ENCODE results near the gene RAB30. TPM values are rescaled to one million over a fixed set of nuclear protein-coding genes. Genes with fewer than 3 reads are reported as not detected.

RAB30 gene
- total RNA-seq, 2 donors from 2014 or later = 8.4 to 15.8 TPM

DNA sequence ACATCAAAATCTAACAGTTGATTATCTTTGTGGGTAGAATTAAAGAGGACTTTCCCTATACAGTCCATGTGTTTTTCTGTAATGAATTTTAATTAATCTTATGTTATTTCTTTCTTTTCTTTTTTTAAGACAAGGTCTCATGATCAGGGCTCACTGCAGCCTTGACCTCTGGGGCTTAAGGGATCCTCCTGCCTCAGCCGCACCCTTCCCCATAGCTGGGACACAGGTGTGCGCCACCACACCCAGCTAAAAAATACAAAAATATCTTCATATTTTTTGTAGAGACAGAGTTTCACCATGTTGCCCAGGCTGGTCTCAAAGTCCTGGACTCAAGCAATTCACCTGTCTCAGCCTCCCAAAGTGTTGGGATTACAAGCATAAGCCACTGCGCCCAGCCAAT lies 7.7 kb downstream of the RAB30 start:
- H3K27me3 Mint-ChIP-seq (ENCODE audit: insufficient read depth) = no peaks in the 10 kb centered on the region
- TF ChIP-seq, protein P1, sequence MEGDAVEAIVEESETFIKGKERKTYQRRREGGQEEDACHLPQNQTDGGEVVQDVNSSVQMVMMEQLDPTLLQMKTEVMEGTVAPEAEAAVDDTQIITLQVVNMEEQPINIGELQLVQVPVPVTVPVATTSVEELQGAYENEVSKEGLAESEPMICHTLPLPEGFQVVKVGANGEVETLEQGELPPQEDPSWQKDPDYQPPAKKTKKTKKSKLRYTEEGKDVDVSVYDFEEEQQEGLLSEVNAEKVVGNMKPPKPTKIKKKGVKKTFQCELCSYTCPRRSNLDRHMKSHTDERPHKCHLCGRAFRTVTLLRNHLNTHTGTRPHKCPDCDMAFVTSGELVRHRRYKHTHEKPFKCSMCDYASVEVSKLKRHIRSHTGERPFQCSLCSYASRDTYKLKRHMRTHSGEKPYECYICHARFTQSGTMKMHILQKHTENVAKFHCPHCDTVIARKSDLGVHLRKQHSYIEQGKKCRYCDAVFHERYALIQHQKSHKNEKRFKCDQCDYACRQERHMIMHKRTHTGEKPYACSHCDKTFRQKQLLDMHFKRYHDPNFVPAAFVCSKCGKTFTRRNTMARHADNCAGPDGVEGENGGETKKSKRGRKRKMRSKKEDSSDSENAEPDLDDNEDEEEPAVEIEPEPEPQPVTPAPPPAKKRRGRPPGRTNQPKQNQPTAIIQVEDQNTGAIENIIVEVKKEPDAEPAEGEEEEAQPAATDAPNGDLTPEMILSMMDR (conservative IDR thresholded peaks at IDR 0.05) = no peak
- Histone ChIP-seq H3K4me3 (ENCODE audit: low read length) (no peak overlapping the region), H3K9me3 (ENCODE audit: control insufficient read depth, low read length) (no peaks in the 10 kb centered on the region), H3K27me3 (ENCODE audit: control insufficient read depth, insufficient read depth, low read length, poor library complexity, severe bottlenecking) (no peaks in the 10 kb centered on the region), H3K9ac (ENCODE audit: extremely low read depth, low read length, poor library complexity, severe bottlenecking) (no peak overlapping the region), H3K4me1 (ENCODE audit: control insufficient read depth, insufficient read depth, low read length) (no peaks in the 10 kb centered on the region), H3K36me3 (ENCODE audit: control insufficient read depth, insufficient read depth, low read length) (no peaks in the 10 kb centered on the region), H3K27ac (ENCODE audit: low read depth, low read length) (no peak overlapping the region)
- H3K4me1 Mint-ChIP-seq = peaks cover 13% of the 10 kb centered on the region
- H3K27ac Mint-ChIP-seq = no peak overlapping the region
- H3K9me3 Mint-ChIP-seq = no peaks in the 10 kb centered on the region
- no peaks in the 10 kb centered on the region for H3K36me3 Mint-ChIP-seq (ENCODE audit: low read depth)
- DNase-seq = no peak
- H3K4me3 Mint-ChIP-seq = no peak overlapping the region
- 95 to 100% methylated on average over 1 to 3 of the region's 3 CpGs for WGBS, 2 experiments (ENCODE audit: insufficient coverage in 1 of 2, insufficient read length in 1 of 2)

DNA sequence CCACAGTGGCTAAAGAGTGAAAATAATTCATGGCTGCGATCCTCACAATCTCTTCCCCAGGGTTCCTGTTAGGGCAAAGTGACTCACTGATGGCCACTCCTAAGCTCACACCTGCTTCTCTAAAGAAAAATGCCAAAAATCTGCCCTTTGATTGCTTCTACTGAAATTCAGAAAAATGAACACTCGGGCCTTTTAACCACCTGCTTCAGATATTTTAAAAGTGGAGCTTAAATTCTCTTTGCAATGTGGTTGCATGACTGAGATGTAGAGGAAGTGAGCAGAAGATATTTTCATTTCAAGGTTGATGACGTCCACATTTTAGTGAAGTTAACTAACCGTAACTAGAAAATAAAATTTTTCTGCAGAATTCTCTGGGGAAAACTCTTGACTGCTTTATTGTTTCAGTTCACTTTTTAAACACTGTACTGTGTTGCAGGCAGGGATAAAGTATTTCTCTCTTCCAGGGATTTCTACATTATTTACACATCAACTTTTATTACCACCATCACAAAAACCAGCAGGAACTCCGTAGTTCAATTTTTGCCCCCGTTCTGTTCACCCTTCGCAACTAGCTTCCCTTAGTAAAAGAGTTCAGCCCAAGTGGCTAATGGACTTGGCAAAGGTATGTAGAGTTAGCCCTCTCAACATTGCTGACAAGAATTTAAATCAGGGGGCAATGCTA lies 8.5 kb downstream of the RAB30 start:
- no peaks in the 10 kb centered on the region for H3K27me3 ChIP-seq (ENCODE audit: control insufficient read depth, insufficient read depth, low read length, poor library complexity, severe bottlenecking)
- WGBS, 2 experiments (ENCODE audit: insufficient coverage in 1 of 2, insufficient read length in 1 of 2) = 82 to 86% methylated on average over 4 to 7 of the region's 7 CpGs
- no peaks in the 10 kb centered on the region for H3K36me3 Mint-ChIP-seq (ENCODE audit: low read depth)
- no peak overlapping the region for H3K27ac Mint-ChIP-seq
- H3K4me1 Mint-ChIP-seq = peaks cover 12% of the 10 kb centered on the region
- TF ChIP-seq, protein P1 (conservative IDR thresholded peaks at IDR 0.05) = no peak
- H3K4me3 Mint-ChIP-seq = no peak overlapping the region
- H3K9me3 Mint-ChIP-seq = no peaks in the 10 kb centered on the region
- H3K9me3 ChIP-seq (ENCODE audit: control insufficient read depth, low read length) = no peaks in the 10 kb centered on the region
- H3K27me3 Mint-ChIP-seq (ENCODE audit: insufficient read depth) = no peaks in the 10 kb centered on the region
- no peak for DNase-seq
- H3K36me3 ChIP-seq (ENCODE audit: control insufficient read depth, insufficient read depth, low read length) = no peaks in the 10 kb centered on the region
- no peak overlapping the region for H3K9ac ChIP-seq (ENCODE audit: extremely low read depth, low read length, poor library complexity, severe bottlenecking)
- no peak overlapping the region for H3K4me3 ChIP-seq (ENCODE audit: low read length)
- H3K4me1 ChIP-seq (ENCODE audit: control insufficient read depth, insufficient read depth, low read length) = no peaks in the 10 kb centered on the region
- H3K27ac ChIP-seq (ENCODE audit: low read depth, low read length) = no peak overlapping the region

DNA sequence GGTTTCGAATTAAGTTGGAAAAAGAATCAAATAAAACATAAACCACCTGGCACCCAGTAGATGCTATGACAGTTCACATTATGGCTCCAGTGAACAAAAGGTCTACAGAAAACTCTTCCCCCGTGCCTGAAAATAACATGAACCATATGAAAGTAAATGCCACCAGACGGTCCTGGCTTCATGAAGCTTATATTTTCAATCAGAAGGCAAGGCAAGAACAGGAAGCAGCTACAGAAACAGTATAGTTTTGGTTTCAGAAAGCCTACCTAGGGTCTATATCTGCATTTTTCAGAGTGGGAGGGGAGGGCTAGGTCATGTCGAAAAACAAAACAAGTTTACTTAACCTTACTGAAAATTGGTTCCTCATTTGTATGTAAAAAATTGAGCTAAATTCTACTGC lies 9.8 kb downstream of the RAB30 start:
- DNase-seq = no peak
- Histone ChIP-seq H3K36me3 (ENCODE audit: control insufficient read depth, insufficient read depth, low read length) (no peaks in the 10 kb centered on the region), H3K4me1 (ENCODE audit: control insufficient read depth, insufficient read depth, low read length) (no peaks in the 10 kb centered on the region), H3K9me3 (ENCODE audit: control insufficient read depth, low read length) (no peaks in the 10 kb centered on the region), H3K27me3 (ENCODE audit: control insufficient read depth, insufficient read depth, low read length, poor library complexity, severe bottlenecking) (no peaks in the 10 kb centered on the region), H3K4me3 (ENCODE audit: low read length) (no peak overlapping the region), H3K27ac (ENCODE audit: low read depth, low read length) (no peak overlapping the region), H3K9ac (ENCODE audit: extremely low read depth, low read length, poor library complexity, severe bottlenecking) (no peak overlapping the region)
- no peaks in the 10 kb centered on the region for H3K9me3 Mint-ChIP-seq
- H3K27ac Mint-ChIP-seq = no peak overlapping the region
- H3K4me1 Mint-ChIP-seq = peaks cover 14% of the 10 kb centered on the region
- 97 to 100% methylated on average over 3 to 4 of the region's 4 CpGs for WGBS, 2 experiments (ENCODE audit: insufficient coverage in 1 of 2, insufficient read length in 1 of 2)
- no peaks in the 10 kb centered on the region for H3K36me3 Mint-ChIP-seq (ENCODE audit: low read depth)
- TF ChIP-seq, protein P1 (conservative IDR thresholded peaks at IDR 0.05) = no peak
- no peak overlapping the region for H3K4me3 Mint-ChIP-seq
- H3K27me3 Mint-ChIP-seq (ENCODE audit: insufficient read depth) = no peaks in the 10 kb centered on the region
